Measurements from ENCODE around the gene EEF1AKMT2.

DNA sequence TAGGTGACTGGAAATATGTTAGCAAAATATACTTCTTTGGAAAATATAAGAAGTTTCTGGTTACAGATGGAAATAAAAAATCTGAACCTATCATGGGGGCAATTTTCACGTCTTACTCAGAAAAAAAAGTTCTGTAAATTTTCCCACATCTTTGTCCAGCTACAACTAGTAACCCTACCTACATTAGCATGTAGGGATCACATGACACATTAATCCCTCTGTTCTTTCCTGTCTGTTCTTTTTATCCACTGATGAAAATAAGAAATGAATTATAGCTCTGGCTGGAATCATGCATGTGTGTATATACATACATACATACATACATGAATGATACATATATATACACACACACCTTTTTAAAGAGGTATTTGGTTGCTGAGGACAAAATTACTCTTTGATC lies 43.9 kb downstream of the EEF1AKMT2 start:
- TF ChIP-seq CTCF (IDR thresholded peaks at IDR 0.05 in 8 of 11, conservative IDR thresholded peaks at IDR 0.05 in 3 of 11) (no peak), POLR2AphosphoS5 (IDR thresholded peaks at IDR 0.05) (no peak)
